Measurements from ENCODE around the gene ENAH.

ENAH gene

GRCh38 chr1:225468270-225469020 lies 184.5 kb downstream of the ENAH start:
- no peak for DNase-seq

- peak; percentile 82 for DNase-seq
These were observed 185.5 kb downstream of the ENAH start for GRCh38 chr1:225467193-225468020.

DNA sequence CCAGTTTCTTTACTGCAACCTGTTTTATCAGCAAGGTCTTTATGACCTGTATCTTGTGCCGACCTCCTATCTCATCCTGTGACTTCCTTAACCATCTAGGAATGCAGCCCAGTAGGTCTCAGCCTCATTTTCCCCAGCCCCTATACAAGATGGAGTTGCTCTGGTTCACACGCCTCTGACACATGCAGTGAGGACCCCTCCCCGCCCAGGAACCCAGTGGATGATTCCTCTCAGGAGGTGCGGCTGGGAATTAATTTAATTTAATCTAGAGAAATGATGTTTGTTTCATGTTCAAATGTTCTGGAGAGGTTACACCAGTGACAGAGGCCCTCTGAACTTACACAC lies 186.1 kb downstream of the ENAH start:
- no peak for DNase-seq

GRCh38 chr1:225465793-225466517 lies 187.0 kb downstream of the ENAH start:
- DNase-seq: no peak

GRCh38 chr1:225464851-225465792 lies 187.8 kb downstream of the ENAH start:
- no peak for DNase-seq

GRCh38 chr1:225462714-225463574 lies 190.0 kb downstream of the ENAH start:
- DNase-seq: no peak

DNA sequence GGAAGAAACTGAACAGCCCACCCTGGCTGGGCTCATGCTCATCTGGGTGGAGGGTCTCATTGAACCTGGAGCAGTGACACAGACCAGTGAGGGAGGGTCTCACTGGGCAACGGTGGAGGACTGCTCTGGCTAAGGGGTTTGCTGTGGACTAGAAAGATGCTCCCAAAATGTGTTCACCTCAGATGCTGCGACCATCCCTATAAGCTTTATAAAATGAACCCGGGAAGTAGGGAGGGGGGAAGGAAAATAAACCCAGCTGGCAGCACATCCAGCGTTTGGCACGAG lies 190.6 kb downstream of the ENAH start:
- no peak for DNase-seq

DNA sequence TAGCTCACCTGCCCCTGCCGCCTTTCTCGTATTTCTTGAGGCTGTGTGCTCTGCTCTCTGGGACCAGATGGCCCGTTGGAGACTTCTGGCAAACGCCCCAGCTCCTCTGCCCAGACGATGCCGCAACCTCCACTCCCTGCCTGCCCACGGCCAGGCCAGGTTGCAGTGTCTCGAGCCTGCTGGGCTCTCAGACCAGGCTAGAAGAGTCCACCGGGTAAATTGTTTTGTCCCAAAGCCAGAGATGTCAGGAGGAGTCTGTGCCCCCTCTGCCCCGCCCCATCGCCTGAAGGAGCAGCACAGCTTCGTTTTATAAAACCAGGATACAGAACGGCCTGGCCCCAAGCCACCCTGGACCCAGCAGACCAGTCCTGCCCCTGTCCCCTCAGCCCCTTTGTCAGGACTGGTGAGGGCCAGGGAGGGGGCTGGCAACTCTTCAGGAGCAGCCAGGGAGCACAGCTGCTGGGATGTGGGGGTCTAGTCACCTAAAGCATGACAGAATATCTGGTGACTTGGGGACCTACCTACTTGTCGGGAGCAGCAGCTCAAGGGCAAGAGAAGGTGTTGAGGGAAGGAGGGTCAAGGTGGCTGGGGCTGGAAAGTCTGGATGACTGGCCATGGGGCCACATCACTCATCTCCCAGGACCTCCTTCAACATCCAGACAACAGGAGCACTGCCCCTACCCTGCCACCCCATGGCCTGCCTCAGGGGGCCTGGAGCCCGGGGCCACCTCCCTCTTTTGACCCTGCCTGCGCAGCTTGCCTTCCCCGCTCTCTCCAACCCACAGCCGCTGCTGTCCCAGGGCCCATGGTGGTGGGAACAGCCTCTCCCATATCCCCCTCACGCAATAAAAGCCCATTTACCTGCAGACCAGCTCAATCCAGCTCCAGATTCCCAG lies 191.1 kb downstream of the ENAH start:
- no peak for DNase-seq

DNA sequence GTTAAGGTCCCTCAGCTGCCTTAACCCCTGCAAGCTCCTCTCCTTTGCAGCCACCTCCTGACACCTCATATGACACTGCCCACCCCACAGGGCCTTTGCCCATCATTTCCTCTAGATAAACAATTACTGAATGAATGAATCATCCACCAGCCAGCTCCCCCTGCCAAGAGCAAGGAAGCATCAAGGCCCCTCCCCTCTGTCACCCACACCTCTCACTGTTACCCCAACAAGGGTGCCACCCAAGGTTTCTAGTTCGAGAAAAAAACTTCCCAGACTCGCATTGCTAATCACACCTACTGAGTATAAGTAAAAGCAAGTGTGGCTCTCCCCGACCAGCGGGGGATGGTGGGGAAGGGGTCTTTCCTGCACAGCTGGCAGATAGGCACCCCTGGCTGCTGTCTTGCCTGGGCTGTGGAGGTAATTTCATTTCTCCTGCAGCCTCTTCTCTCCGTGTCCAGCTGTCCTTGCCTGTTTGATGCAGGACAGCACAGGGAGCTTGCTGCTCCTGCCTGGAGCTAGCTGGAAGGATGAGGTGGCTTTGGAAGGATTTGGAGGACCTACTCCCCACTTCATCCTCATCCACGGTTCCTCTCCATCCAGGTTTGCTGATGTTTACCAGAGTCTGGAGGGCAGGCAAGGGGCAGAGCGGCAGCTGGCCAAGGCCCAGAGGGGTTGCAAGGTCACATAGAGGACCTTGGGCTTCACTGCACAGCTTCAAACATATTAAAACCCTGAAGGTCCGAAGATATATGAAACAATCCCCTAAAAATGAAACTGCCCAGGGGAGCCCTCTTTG lies 192.0 kb downstream of the ENAH start:
- DNase-seq: peak; percentile 32

DNA sequence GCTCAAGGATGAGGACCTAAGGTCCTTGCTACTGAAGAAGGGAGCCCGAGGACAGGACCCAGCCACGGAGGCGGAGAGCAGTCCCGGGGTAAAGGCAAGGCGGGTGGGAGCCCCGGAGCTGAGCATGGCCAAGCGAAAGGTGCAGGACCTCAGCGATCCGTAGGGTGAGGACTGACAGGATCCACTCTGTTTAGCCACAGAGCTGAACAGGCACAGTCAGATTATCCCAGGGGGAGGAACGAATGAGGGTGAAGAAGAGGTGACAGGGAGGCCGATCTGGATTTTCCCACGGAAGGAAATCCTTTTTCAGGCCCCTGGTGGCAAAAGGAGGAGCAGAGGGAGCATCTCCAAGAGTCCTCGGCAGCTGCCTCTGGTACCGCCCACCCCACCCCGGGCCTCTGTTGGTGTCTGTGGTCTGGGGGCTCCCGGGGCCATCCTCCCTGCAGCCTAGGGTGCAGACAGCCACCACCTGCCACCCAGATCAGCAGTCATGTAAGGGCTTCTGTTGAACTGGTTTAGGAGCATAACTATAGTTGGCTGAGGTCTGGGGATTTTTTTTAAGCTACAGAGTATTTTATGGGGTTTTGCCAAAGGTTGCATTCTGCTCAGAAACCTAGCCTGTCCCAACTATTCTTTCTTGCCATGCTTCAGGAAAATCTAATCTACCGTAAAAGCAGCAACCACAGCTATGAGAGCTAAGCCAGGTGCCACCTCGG lies 192.7 kb downstream of the ENAH start:
- no peak for DNase-seq

DNA sequence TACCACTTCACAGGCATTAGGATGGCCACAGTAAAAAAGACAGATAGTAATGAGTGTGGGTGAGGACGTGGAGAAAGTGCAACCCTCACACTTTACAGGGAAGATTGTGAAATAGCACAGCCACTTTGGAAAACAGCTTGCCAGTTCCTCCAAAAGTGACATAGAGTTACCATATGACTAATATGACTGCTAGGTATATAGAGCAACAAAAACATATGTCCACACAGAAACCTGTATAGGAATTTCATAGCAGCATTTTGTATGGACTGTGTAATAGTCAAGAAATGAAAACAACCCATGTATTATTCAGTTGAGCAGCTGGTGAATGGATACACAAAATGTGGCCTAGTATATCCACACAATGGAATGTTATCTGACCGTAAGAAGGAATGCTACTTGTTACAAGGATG lies 194.7 kb downstream of the ENAH start:
- no peak for DNase-seq

- DNase-seq: no peak
These were observed 198.2 kb downstream of the ENAH start for GRCh38 chr1:225454733-225455132.

GRCh38 chr1:225453797-225454648 lies 198.9 kb downstream of the ENAH start:
- no peak for DNase-seq

DNA sequence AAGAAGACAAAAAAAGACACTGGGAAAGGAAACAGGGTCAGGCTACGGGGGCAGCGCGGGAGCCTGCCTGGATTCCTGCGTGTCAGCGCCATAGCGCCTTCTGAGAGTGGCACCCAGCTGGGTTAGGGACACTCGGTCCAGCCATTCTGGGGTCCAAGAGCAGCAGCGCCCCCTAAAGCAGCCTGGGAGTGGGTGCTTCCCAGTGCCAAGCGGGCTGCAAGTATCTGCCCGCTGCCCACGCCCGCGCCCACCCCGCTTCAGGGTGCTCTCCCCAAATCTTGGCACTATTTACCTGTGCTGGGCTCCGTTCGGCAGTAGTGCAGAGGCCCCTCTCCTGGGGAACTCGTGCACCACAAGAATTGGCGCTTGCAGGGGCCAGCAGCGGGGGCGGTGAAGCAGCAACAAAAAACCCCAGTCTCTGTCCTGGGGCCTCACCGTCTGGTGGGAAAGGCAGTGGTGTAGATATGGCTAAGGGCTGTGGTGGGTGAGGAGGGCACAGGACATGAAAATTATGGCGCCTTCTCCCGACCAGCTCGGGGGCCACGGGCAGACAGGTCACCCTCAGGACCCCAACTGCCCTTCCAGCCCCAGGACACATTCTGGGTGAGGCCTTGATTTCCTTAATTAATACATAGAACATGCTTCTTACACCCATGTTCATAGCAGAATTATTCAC lies 200.9 kb downstream of the ENAH start:
- DNase-seq: no peak

DNA sequence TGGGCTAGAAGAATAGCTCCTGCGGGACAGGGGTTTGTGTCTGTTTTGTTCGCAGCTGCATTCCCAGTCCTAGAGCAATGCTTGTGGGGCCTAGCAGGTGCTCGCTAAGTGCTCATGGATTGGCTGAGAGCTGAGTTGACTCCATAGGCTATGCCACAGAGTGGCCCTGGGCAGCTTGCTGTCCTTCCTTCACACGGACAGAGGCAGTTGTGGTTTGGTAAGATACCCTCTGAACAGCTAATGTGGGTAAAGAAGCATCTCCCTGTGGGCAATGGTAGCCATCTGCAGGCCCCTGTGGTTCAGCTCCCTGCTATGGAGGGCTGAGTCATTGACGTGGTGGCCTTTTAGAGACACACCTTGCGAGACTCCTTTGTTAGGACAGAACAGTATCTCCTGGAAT lies 201.6 kb downstream of the ENAH start:
- DNase-seq: no peak

DNA sequence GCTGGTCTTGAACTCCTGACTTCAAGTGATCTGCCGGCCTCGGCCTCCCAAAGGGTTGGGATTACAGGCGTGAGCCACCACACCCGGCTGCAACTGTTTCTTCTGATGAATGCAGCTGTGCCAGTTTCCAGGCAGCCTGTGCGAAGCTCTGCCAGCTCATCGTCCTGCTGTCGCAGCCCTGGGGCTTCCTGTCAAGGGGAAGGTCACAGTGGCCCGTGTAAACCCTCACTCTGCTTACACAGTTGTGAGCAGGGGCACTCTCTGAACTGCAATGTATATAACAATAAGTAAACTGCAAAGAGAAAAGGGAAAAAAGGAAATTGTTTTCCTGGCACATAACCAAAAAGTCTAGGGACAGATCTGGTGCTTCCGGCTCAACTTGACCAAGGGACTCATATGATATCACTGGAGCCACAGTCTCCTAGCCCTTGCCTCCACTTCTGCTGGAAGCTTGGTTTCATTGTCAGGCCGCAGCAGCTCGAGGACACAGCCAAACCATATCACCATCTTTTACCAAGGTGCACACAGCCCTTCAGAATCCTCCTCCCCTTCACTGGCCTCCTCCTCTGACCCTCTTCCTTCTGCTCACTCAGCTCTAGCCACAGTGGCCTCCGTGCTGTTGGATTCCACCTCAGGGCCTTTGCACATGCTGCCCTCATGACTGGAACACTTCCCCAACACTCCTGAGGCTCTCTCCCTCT lies 202.3 kb downstream of the ENAH start:
- DNase-seq: no peak

GRCh38 chr1:225449774-225450173 lies 203.1 kb downstream of the ENAH start:
- no peak for DNase-seq

All from activated effector memory CD4-positive, alpha-beta T cell treated with Interleukin-2 at 50 U/mL for 16 hours (primary cell).